Neutrophil (primary cell): ENCODE data around the gene MDFIC.

Experiments
- H3K27ac ChIP-seq: fragments of 200-600 bp; sonication (generic); 2 replicates; pipeline ENCODE4 v1.5.1; 2016; ENCODE audit warnings: mild to moderate bottlenecking, moderate library complexity
- H3K27me3 ChIP-seq: fragments of 200-600 bp; sonication (generic); 2 replicates; pipeline ENCODE4 v1.6.0; 2016; ENCODE audit warnings: mild to moderate bottlenecking
- H3K36me3 ChIP-seq: fragments of 200-600 bp; sonication (generic); 2 replicates; pipeline ENCODE4 v1.5.1; 2017
- H3K4me1 ChIP-seq, 2 experiments: fragments of 200-600 bp in 1 of 2; sonication (generic) in 1 of 2; 1 replicate in 1 of 2; 2 replicates in 1 of 2; pipeline versions ENCODE4 v1.5.1 to v1.6.1; 2013 to 2016; ENCODE audit warnings: low read depth in 1 of 2, low read length in 1 of 2, mild to moderate bottlenecking in 1 of 2, moderate library complexity in 1 of 2; ENCODE audit not compliant: control insufficient read depth in 1 of 2, insufficient read depth in 1 of 2
- H3K4me3 ChIP-seq, 2 experiments: fragments of 200-600 bp in 1 of 2; sonication (generic) in 1 of 2; 1 replicate in 1 of 2; 2 replicates in 1 of 2; pipeline ENCODE4 v1.5.1; 2013 to 2016; ENCODE audit warnings: low read depth in 1 of 2, low read length in 1 of 2, mild to moderate bottlenecking in 1 of 2, moderate library complexity in 1 of 2
- H3K9me3 ChIP-seq: fragments of 200-600 bp; sonication (generic); 2 replicates; pipeline ENCODE4 v1.5.1; 2016
- TF ChIP-seq, protein P1 (sequence below): fragments of 200-600 bp; sonication (generic); IDR thresholded peaks from 2 replicates; pipeline ENCODE4 v1.5.1; 2016; ENCODE audit warnings: antibody characterized with exemption

The MDFIC gene

DNA sequence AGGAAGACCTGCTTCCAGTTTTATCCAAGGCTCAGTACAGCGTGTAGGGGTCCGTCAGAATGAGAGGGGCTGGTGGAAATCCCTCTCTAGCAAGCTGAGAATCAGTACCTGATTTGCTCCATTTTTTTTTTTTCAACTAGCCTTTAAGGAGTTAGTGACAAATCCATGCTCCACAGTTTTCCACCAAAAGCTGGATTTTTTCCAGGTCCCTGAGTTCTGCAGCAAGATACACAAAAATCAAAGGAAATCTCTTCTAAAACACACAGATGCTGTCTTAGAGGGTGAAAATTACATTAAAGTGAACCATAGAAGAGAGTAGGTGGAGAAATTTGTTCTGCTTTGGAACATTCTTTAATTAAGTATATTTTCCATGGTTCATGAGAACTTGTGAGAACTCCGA, 30.4 kb downstream of the MDFIC start:
- no peaks in the 10 kb centered on the region for H3K27me3 ChIP-seq
- no peak overlapping the region for H3K4me3 ChIP-seq
- no peaks in the 10 kb centered on the region for H3K9me3 ChIP-seq
- H3K27ac ChIP-seq: no peak overlapping the region
- H3K36me3 ChIP-seq: no peaks in the 10 kb centered on the region
- H3K4me1 ChIP-seq: no peaks in the 10 kb centered on the region
- TF ChIP-seq, protein P1, sequence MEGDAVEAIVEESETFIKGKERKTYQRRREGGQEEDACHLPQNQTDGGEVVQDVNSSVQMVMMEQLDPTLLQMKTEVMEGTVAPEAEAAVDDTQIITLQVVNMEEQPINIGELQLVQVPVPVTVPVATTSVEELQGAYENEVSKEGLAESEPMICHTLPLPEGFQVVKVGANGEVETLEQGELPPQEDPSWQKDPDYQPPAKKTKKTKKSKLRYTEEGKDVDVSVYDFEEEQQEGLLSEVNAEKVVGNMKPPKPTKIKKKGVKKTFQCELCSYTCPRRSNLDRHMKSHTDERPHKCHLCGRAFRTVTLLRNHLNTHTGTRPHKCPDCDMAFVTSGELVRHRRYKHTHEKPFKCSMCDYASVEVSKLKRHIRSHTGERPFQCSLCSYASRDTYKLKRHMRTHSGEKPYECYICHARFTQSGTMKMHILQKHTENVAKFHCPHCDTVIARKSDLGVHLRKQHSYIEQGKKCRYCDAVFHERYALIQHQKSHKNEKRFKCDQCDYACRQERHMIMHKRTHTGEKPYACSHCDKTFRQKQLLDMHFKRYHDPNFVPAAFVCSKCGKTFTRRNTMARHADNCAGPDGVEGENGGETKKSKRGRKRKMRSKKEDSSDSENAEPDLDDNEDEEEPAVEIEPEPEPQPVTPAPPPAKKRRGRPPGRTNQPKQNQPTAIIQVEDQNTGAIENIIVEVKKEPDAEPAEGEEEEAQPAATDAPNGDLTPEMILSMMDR: no peak

DNA sequence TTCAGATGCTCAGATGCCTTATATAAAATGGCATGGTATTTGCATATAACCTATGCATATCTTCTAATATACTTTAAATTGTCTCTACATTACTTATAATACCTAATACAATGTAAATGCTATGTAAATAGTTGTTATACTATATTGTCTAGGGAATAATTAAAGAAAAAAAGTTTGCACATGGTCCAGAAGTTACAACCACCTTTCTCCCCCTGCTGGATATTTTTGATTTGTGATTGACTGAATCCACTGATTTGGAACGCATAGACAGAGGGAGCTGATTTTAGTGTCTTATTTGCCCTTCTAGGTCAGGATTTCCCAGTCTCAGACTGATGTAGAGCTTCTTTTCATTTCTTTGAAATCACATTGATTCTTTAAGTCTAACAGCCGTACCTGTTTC, 31.8 kb downstream of the MDFIC start:
- H3K27ac ChIP-seq: no peak overlapping the region
- H3K27me3 ChIP-seq: no peaks in the 10 kb centered on the region
- no peak overlapping the region for H3K4me3 ChIP-seq
- H3K4me1 ChIP-seq: no peaks in the 10 kb centered on the region
- no peaks in the 10 kb centered on the region for H3K36me3 ChIP-seq
- no peaks in the 10 kb centered on the region for H3K9me3 ChIP-seq
- TF ChIP-seq, protein P1: no peak

DNA sequence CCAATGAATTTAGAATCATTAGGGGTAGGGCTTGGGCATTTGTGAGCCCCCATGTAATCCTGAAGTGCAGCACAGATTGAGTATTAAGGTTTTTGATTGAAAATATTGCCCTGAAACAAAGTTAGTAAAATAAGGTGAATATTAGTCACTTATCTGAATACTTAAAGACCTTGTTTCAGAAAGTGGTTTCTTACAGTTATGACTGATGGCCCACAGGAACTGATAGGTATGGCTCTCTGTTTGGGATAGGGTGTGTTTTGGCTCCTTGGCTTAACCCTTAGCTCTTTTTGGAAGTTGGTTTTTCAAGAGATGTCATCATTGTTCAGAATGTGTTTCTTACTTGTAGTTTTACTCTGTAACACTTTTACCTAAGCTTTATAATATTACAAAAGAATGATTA, 34.8 kb downstream of the MDFIC start:
- TF ChIP-seq, protein P1: no peak
- Histone ChIP-seq H3K27ac (no peak overlapping the region), H3K4me1 (no peaks in the 10 kb centered on the region), H3K36me3 (no peaks in the 10 kb centered on the region), H3K27me3 (no peaks in the 10 kb centered on the region), H3K9me3 (no peaks in the 10 kb centered on the region), H3K4me3 (no peak overlapping the region)

DNA sequence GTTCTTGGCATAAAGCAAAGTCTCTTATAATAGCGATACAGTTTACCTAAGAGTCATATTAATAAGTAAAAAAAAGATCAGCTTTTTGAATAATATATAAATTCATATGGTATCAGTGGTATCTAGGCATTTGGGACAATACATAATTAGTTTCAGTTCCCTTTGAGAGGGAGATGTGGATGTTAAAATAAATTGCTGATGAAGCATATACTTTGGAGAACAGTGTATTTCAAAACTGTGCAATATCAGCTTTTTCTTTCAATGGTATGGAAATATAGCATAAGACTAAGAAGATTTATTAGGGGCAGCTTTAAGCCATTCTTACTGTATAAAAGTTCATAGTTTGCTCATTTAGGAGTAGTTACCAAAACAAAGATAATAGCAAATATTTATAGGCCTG, 35.5 kb downstream of the MDFIC start:
- H3K4me3 ChIP-seq: no peak overlapping the region
- H3K27ac ChIP-seq: no peak overlapping the region
- no peaks in the 10 kb centered on the region for H3K4me1 ChIP-seq
- TF ChIP-seq, protein P1: no peak
- H3K36me3 ChIP-seq: no peaks in the 10 kb centered on the region
- no peaks in the 10 kb centered on the region for H3K9me3 ChIP-seq
- no peaks in the 10 kb centered on the region for H3K27me3 ChIP-seq

DNA sequence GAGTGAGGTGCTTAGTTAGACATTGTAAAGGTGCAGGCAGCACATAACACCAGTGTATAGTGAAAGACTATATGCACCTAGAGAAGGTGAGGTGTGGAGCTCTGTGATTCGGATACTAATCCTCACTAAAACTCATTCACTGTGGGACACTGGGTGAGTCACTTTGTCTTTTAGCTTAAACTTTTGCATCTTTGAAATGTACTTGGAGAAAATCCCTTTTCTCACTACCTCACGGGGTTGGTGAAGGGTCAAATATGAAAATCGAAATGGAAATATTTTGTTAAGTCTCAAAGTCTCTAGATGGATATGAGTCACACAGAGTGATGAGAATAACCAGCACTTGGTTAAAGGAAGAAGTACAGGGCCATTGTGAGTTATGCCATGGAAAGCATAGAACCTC, 38.0 kb downstream of the MDFIC start:
- Histone ChIP-seq H3K4me1 (no peaks in the 10 kb centered on the region), H3K27ac (no peak overlapping the region), H3K36me3 (no peaks in the 10 kb centered on the region), H3K9me3 (no peaks in the 10 kb centered on the region), H3K4me3 (no peak overlapping the region), H3K27me3 (no peaks in the 10 kb centered on the region)
- TF ChIP-seq, protein P1: no peak

DNA sequence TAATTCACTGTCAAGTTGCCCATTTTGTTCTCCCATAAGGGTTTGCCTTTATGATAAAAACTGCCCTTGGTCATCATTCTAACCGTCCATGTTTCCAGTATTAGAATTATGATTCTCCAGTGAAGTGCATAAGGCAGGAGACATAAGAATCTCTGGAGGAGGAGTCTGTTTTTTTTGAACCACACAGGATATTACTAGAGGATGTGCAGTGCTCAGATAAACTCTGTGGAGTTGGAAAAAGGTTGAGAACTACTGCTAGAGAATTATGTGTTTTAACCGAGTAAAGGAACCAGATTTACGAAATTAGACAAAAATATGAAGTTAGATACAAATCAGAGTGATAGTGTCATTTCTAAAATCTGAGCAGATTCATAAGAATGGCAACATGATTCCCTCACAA, 40.5 kb downstream of the MDFIC start:
- no peaks in the 10 kb centered on the region for H3K36me3 ChIP-seq
- no peak overlapping the region for H3K4me3 ChIP-seq
- H3K9me3 ChIP-seq: no peaks in the 10 kb centered on the region
- TF ChIP-seq, protein P1: no peak
- no peaks in the 10 kb centered on the region for H3K27me3 ChIP-seq
- no peak overlapping the region for H3K27ac ChIP-seq
- no peaks in the 10 kb centered on the region for H3K4me1 ChIP-seq
